Measurements from ENCODE around the gene TOPAZ1. TPM values are rescaled to one million over a fixed set of nuclear protein-coding genes. Genes with fewer than 3 reads are reported as not detected.

The TOPAZ1 gene
- total and polyA plus RNA-seq, 7 donors = not detected

GRCh38 chr3:44252332-44252959 is 10.8 kb downstream of the TOPAZ1 start:
- ATAC-seq (no peak), DNase-seq (no peak)
- WGBS, 3 donors = 43 to 50% (median 45%) methylated on average over 5 of the region's 5 CpGs
- Histone ChIP-seq H3K9me3 (peaks cover 10% of the 10 kb centered on the region), H3K4me1 (no peaks in the 10 kb centered on the region), H3K27me3 (ENCODE audit: insufficient read depth in 3 of 3, low read length in 2 of 3) (peaks cover 0 to 4% (median 0%) of the 10 kb centered on the region in 3 donors), H3K4me3 (no peak overlapping the region), H3K36me3 (ENCODE audit: insufficient read depth in 1 of 2, low read depth in 1 of 2) (no peaks in the 10 kb centered on the region), H3K27ac (no peak overlapping the region)
- intact Hi-C loops (cut with DNase I) = no loop called here
- no peak for TF ChIP-seq CTCF (IDR thresholded peaks at IDR 0.05)

- no peaks in the 10 kb centered on the region for H3K4me1 ChIP-seq
- no peak overlapping the region for H3K4me3 ChIP-seq
- 94 to 100% (median 97%) methylated on average over 1 of the region's 1 CpG for WGBS, 3 donors
- DNase-seq = no peak
- no peak for ATAC-seq
- intact Hi-C loops (cut with DNase I) = no loop called here
- H3K9me3 ChIP-seq = peaks cover 6% of the 10 kb centered on the region
- no peaks in the 10 kb centered on the region for H3K36me3 ChIP-seq (ENCODE audit: insufficient read depth in 1 of 2, low read depth in 1 of 2)
- H3K27ac ChIP-seq = no peak overlapping the region
- TF ChIP-seq CTCF (IDR thresholded peaks at IDR 0.05) = no peak
- H3K27me3 ChIP-seq (ENCODE audit: insufficient read depth in 3 of 3, low read length in 2 of 3) = peaks cover 0 to 2% (median 0%) of the 10 kb centered on the region in 3 donors
Observed at GRCh38 chr3:44259404-44259803, 17.7 kb downstream of the TOPAZ1 start.

GRCh38 chr3:44264146-44264545 is 22.5 kb downstream of the TOPAZ1 start:
- H3K27me3 ChIP-seq (ENCODE audit: insufficient read depth in 3 of 3, low read length in 2 of 3) = no peaks in the 10 kb centered on the region
- WGBS, 3 donors = 75 to 84% (median 80%) methylated on average over 1 of the region's 1 CpG

GRCh38 chr3:44265815-44266214 is 24.1 kb downstream of the TOPAZ1 start:
- no peak overlapping the region for H3K27ac ChIP-seq
- ATAC-seq = no peak
- no peak for TF ChIP-seq CTCF (IDR thresholded peaks at IDR 0.05)
- no peaks in the 10 kb centered on the region for H3K36me3 ChIP-seq (ENCODE audit: insufficient read depth in 1 of 2, low read depth in 1 of 2)
- no peaks in the 10 kb centered on the region for H3K27me3 ChIP-seq (ENCODE audit: insufficient read depth in 3 of 3, low read length in 2 of 3)
- H3K4me3 ChIP-seq = no peak overlapping the region
- intact Hi-C loops (cut with DNase I) = no loop called here
- no peaks in the 10 kb centered on the region for H3K4me1 ChIP-seq
- H3K9me3 ChIP-seq = peaks cover 6% of the 10 kb centered on the region
- no peak for DNase-seq
- WGBS, 3 donors = 72 to 79% (median 77%) methylated on average over 3 of the region's 3 CpGs

More at GRCh38 chr3:44264146-44264545, 22.5 kb downstream of the TOPAZ1 start:
- no peak for TF ChIP-seq CTCF (IDR thresholded peaks at IDR 0.05)
- no peak for ATAC-seq
- Histone ChIP-seq H3K9me3 (peaks cover 6% of the 10 kb centered on the region), H3K36me3 (ENCODE audit: insufficient read depth in 1 of 2, low read depth in 1 of 2) (no peaks in the 10 kb centered on the region), H3K4me3 (no peak overlapping the region), H3K27ac (no peak overlapping the region), H3K4me1 (no peaks in the 10 kb centered on the region)
- intact Hi-C loops (cut with DNase I) = no loop called here
- no peak for DNase-seq

GRCh38 chr3:44272191-44272590 is 30.5 kb downstream of the TOPAZ1 start:
- H3K36me3 ChIP-seq (ENCODE audit: insufficient read depth in 1 of 2, low read depth in 1 of 2) = no peaks in the 10 kb centered on the region
- H3K9me3 ChIP-seq = peaks cover 3% of the 10 kb centered on the region
- intact Hi-C loops (cut with DNase I) = no loop called here
- 80 to 86% (median 83%) methylated on average over 2 of the region's 2 CpGs for WGBS, 3 donors
- H3K4me3 ChIP-seq = no peak overlapping the region
- no peak overlapping the region for H3K27ac ChIP-seq
- DNase-seq (no peak), ATAC-seq (no peak)
- H3K4me1 ChIP-seq = no peaks in the 10 kb centered on the region
- no peaks in the 10 kb centered on the region for H3K27me3 ChIP-seq (ENCODE audit: insufficient read depth in 3 of 3, low read length in 2 of 3)
- no peak for TF ChIP-seq CTCF (IDR thresholded peaks at IDR 0.05)

Measured in psoas muscle (tissue), 8 donors.